ENCODE data around the gene SELL. TPM values are rescaled to one million over a fixed set of nuclear protein-coding genes. Genes with fewer than 3 reads are reported as not detected.

The SELL gene
- total and polyA plus RNA-seq, 11 donors: 0.34 to 10.6 (median 1.7) TPM

GRCh38 chr1:169708647-169709046 lies 2.8 kb downstream of the SELL start:
- no peak for ATAC-seq
- DNase-seq: no peak
- peaks cover 0 to 32% (median 0%) of the 10 kb centered on the region in 12 donors for H3K4me1 ChIP-seq
- H3K27me3 ChIP-seq: peaks cover 0 to 19% (median 0%) of the 10 kb centered on the region in 9 donors
- 78 to 89% (median 84%) methylated on average over 3 of the region's 3 CpGs for WGBS, 4 donors
- TF ChIP-seq POLR2A (IDR thresholded peaks at IDR 0.05) (no peak), CTCF (IDR thresholded peaks at IDR 0.05) (no peak)
- peaks cover 0 to 6% (median 0%) of the 10 kb centered on the region in 9 donors for H3K36me3 ChIP-seq
- H3K4me3 ChIP-seq: peak overlapping the region in 1 of 12 donors; percentile 48
- intact Hi-C loops (cut with DNase I): loop anchor here in 2 of 10 donors (5.0 to 10.0 kb wide), 2 partner anchors 96 to 99 kb away; no protein-coding TSS in a partner anchor
- H3K27ac ChIP-seq: peak overlapping the region in 1 of 12 donors; percentile 34
- peaks cover 0 to 9% (median 2%) of the 10 kb centered on the region in 12 donors for H3K9me3 ChIP-seq

- DNase-seq (no peak), ATAC-seq (no peak)
- WGBS, 4 donors: 75 to 78% (median 77%) methylated on average over 9 of the region's 9 CpGs
- intact Hi-C loops (cut with DNase I): loop anchor here in 2 of 10 donors (5.0 to 10.0 kb wide), 2 partner anchors 97 to 99 kb away; no protein-coding TSS in a partner anchor
- H3K27ac ChIP-seq: peak overlapping the region in 1 of 12 donors; percentile 55
- peaks cover 0 to 6% (median 0%) of the 10 kb centered on the region in 9 donors for H3K36me3 ChIP-seq
- TF ChIP-seq POLR2A (IDR thresholded peaks at IDR 0.05): no peak
- TF ChIP-seq CTCF (IDR thresholded peaks at IDR 0.05): no peak
- peak overlapping the region in 1 of 12 donors; percentile 48 for H3K4me3 ChIP-seq
- H3K9me3 ChIP-seq: peaks cover 0 to 4% (median 0%) of the 10 kb centered on the region in 12 donors
- peaks cover 0 to 32% (median 0%) of the 10 kb centered on the region in 12 donors for H3K4me1 ChIP-seq
- peaks cover 0 to 19% (median 0%) of the 10 kb centered on the region in 9 donors for H3K27me3 ChIP-seq
Observed at GRCh38 chr1:169707912-169708604, 3.4 kb downstream of the SELL start.

GRCh38 chr1:169704797-169705196 lies 6.6 kb downstream of the SELL start:
- Histone ChIP-seq H3K4me3 (no peak overlapping the region), H3K9me3 (no peaks in the 10 kb centered on the region), H3K27me3 (peaks cover 0 to 19% (median 0%) of the 10 kb centered on the region in 9 donors), H3K27ac (no peak overlapping the region), H3K36me3 (peaks cover 0 to 9% (median 0%) of the 10 kb centered on the region in 9 donors), H3K4me1 (peaks cover 0 to 17% (median 0%) of the 10 kb centered on the region in 12 donors)
- intact Hi-C loops (cut with DNase I): loop anchor here in 2 of 10 donors (5.0 to 10.0 kb wide), 2 partner anchors 100 to 103 kb away; no protein-coding TSS in a partner anchor
- ATAC-seq (no peak), DNase-seq (no peak)
- TF ChIP-seq CTCF (IDR thresholded peaks at IDR 0.05) (no peak), POLR2A (IDR thresholded peaks at IDR 0.05) (no peak)
- 75 to 80% (median 77%) methylated on average over 2 of the region's 2 CpGs for WGBS, 4 donors

All from heart left ventricle (tissue), 16 donors.